GM12878 (cell line): ENCODE data around the gene PHB1. TPM values are rescaled to one million over a fixed set of nuclear protein-coding genes. Genes with fewer than 3 reads are reported as not detected.

Experiments used
- ATAC-seq: fragments of 200-7000 bp; cut with Tn5 transposase; 3 replicates; pipeline ENCODE4 v1.9.1; 2020; ENCODE audit warnings: mild to moderate bottlenecking, moderate library complexity
- BruUV-seq: library from RNA; stranded (reverse); fragments of 400-500 nt; replicated peaks from 2 replicates; lab custom pipeline; 2021; lab: Mats Ljungman, UMichigan
- CTCF ChIA-PET: fragments of 300-600 bp; sonication (Branson Sonifier 250); formaldehyde crosslinking; extraction: SDS; loops from one replicate; lab custom pipeline; 2021; ENCODE audit warnings: inconsistent platforms; lab: Yijun Ruan, JAX
- POLR2A ChIA-PET: fragments of 350-600 bp; formaldehyde crosslinking; extraction: SDS; loops from one replicate; lab custom pipeline; 2021; ENCODE audit warnings: inconsistent platforms; lab: Charles Lee
- RAD21 ChIA-PET: fragments of 300-600 bp; sonication (Branson Sonifier 250); formaldehyde crosslinking; loops from one replicate; lab custom pipeline; 2023; ENCODE audit warnings: antibody characterized with exemption; ENCODE audit not compliant: unreplicated experiment; lab: Charles Lee
- SMC1A ChIA-PET: fragments of 300-600 bp; sonication (Branson Sonifier 250); formaldehyde crosslinking; loops from one replicate; lab custom pipeline; 2023; ENCODE audit not compliant: unreplicated experiment, uncharacterized antibody; lab: Charles Lee
- DNase-seq: peaks from one replicate; pipeline ENCODE4 v3.0.0-alpha.2; 2011; ENCODE audit warnings: low read depth, low spot score
- FAIRE-seq: peaks from 3 replicates; lab custom pipeline; 2011; peaks lifted over from hg19 to GRCh38; lab: Jason Lieb, UNC
- H2AFZ ChIP-seq: 2 replicates; pipeline ENCODE4 v1.6.0; 2011; ENCODE audit warnings: low read depth, low read length, control low read depth; ENCODE audit not compliant: control insufficient read depth
- H3K27ac ChIP-seq: 2 replicates; pipeline ENCODE4 v1.5.1; 2011; ENCODE audit warnings: control low read depth; ENCODE audit not compliant: control insufficient read depth, insufficient read depth
- H3K27me3 ChIP-seq, 2 experiments: replicated peaks in 1 of 2; 2 replicates each; pipeline versions ENCODE4 v1.6.0 to v1.6.1; 2011; ENCODE audit warnings: low read length in 1 of 2; ENCODE audit not compliant: control insufficient read depth in 2 of 2, insufficient read depth in 2 of 2
- H3K36me3 ChIP-seq, 2 experiments: 2 replicates each; pipeline ENCODE4 v1.5.1; 2011; ENCODE audit warnings: low read length in 1 of 2; ENCODE audit not compliant: control insufficient read depth in 2 of 2, insufficient read depth in 2 of 2
- H3K4me1 ChIP-seq: 2 replicates; pipeline ENCODE4 v1.6.1; 2011; ENCODE audit warnings: mild to moderate bottlenecking, low read length, moderate library complexity, mixed read lengths; ENCODE audit not compliant: control insufficient read depth, insufficient read depth
- H3K4me2 ChIP-seq: 2 replicates; pipeline ENCODE4 v1.6.0; 2011; ENCODE audit warnings: control low read depth; ENCODE audit not compliant: control insufficient read depth, insufficient read depth
- H3K4me3 ChIP-seq: fragments of 200-600 bp; sonication (generic); 2 replicates; pipeline ENCODE4 v1.5.1; 2016
- H3K79me2 ChIP-seq: 2 replicates; pipeline ENCODE4 v1.6.0; 2011; ENCODE audit warnings: low read length; ENCODE audit not compliant: control insufficient read depth, insufficient read depth
- H3K9ac ChIP-seq: 2 replicates; pipeline ENCODE4 v1.8.0; 2011; ENCODE audit warnings: low read length, control low read depth, mixed read lengths; ENCODE audit not compliant: control insufficient read depth, insufficient read depth
- H3K9me3 ChIP-seq: replicated peaks from 3 replicates; pipeline ENCODE4 v1.5.1; 2011; ENCODE audit warnings: mild to moderate bottlenecking, low read length; ENCODE audit not compliant: control insufficient read depth, insufficient read depth
- H4K20me1 ChIP-seq: 2 replicates; pipeline ENCODE4 v1.6.0; 2011; ENCODE audit not compliant: control insufficient read depth, insufficient read depth
- BHLHE40 ChIP-seq, 2 experiments: fragments of 450-650 bp in 1 of 2; IDR thresholded peaks; 2 replicates each; pipeline ENCODE4 v1.6.1; 2011 to 2017; ENCODE audit warnings: low read depth in 2 of 2, borderline replicate concordance in 1 of 2, improper control_type of control experiment in 1 of 2, low read length in 1 of 2, mild to moderate bottlenecking in 1 of 2
- EZH2 ChIP-seq: IDR thresholded peaks from 2 replicates; pipeline ENCODE4 v1.6.1; 2012; ENCODE audit warnings: low read depth, mild to moderate bottlenecking, control low read depth, inconsistent platforms, low read length, borderline replicate concordance; ENCODE audit not compliant: control insufficient read depth
- KDM1A ChIP-seq: fragments of 200-600 bp; sonication (generic); IDR thresholded peaks from 2 replicates; pipeline ENCODE4 v1.6.1; 2016; ENCODE audit warnings: borderline replicate concordance
- NR2C1 ChIP-seq: fragments of 450-650 bp; IDR thresholded peaks from 2 replicates; pipeline ENCODE4 v1.6.1; 2017; ENCODE audit warnings: antibody characterized with exemption, mild to moderate bottlenecking, moderate library complexity
- RELA ChIP-seq: fragments of 450-650 bp; IDR thresholded peaks from 2 replicates; pipeline ENCODE4 v1.8.0; 2014; ENCODE audit warnings: borderline replicate concordance; ENCODE audit not compliant: partially characterized antibody
- RUNX3 ChIP-seq: IDR thresholded peaks from 2 replicates; pipeline ENCODE4 v1.6.1; 2012; ENCODE audit warnings: low read length, inconsistent platforms
- SPI1 ChIP-seq: IDR thresholded peaks from 2 replicates; pipeline ENCODE4 v1.6.1; 2011; ENCODE audit warnings: low read depth, mild to moderate bottlenecking, low read length, moderate library complexity, borderline replicate concordance; ENCODE audit not compliant: insufficient read depth
- TCF12 ChIP-seq: IDR thresholded peaks from 2 replicates; pipeline ENCODE4 v1.6.1; 2011; ENCODE audit warnings: low read depth, mild to moderate bottlenecking, low read length
- TCF7 ChIP-seq: IDR thresholded peaks from 2 replicates; pipeline ENCODE4 v1.6.1; 2014; ENCODE audit warnings: antibody characterized with exemption, borderline replicate concordance
- WRNIP1 ChIP-seq: IDR thresholded peaks from 2 replicates; pipeline ENCODE4 v1.6.1; 2011; ENCODE audit warnings: low read depth, low read length, improper control_type of control experiment, borderline replicate concordance
- WGBS: methylation state at CpG from one replicate; pipeline ENCODE4 v1.1.6; 2016; ENCODE audit warnings: low lambda C conversion rate; ENCODE audit not compliant: insufficient replicate concordance, insufficient coverage; ENCODE audit errors: missing lambda C conversion rate; 5-methylcytosine and 5-hydroxymethylcytosine counted together
- in situ Hi-C: fragments of 300-500 bp; cut with MboI; formaldehyde crosslinking; loops from 9 replicates; pipeline ENCODE4 v1.14.3; 2018; ENCODE audit warnings: mixed read lengths
- intact Hi-C: fragments of 100-400 bp; cut with micrococcal nuclease; formaldehyde crosslinking; loops from one replicate; pipeline ENCODE4 v1.14.2; 2022; ENCODE audit not compliant: unreplicated experiment
- polyA plus RNA-seq, 11 experiments: library from polyadenylated mRNA; depleted of rRNA in 4 of 11; unstranded in 6 of 11; stranded (reverse) in 5 of 11; fragments of >200 nt; fragmentation: Nextera tagmentation in 4 of 11; fragmentation: Illumina TruSeq in 1 of 11; extraction: Ambion mirVana in 4 of 11; extraction: Trizol in 1 of 11; gene quantifications; 1 replicate in 1 of 11; 2 replicates in 10 of 11; pipeline versions ENCODE4 v1.2.1 to v1.2.3, GENCODE V29; 2011 to 2016; ENCODE audit warnings: inconsistent platforms in 2 of 11, missing spikeins in 2 of 11, low read depth in 1 of 11
- total RNA-seq, 4 experiments: library from RNA; depleted of rRNA in 3 of 4; stranded (reverse); fragments of >200 nt in 3 of 4; fragmentation: Illumina TruSeq in 1 of 4; extraction: Trizol in 1 of 4; gene quantifications; 2 replicates each; pipeline versions ENCODE4 v1.2.1 to v1.2.3, GENCODE V29; 2013 to 2021

The PHB1 gene
- total and polyA plus RNA-seq, 10 of the 15 experiments (the other 5 are each of a cell fraction or from before 2014, with no cell fraction given) = 117 to 466 (median 248) TPM

DNA sequence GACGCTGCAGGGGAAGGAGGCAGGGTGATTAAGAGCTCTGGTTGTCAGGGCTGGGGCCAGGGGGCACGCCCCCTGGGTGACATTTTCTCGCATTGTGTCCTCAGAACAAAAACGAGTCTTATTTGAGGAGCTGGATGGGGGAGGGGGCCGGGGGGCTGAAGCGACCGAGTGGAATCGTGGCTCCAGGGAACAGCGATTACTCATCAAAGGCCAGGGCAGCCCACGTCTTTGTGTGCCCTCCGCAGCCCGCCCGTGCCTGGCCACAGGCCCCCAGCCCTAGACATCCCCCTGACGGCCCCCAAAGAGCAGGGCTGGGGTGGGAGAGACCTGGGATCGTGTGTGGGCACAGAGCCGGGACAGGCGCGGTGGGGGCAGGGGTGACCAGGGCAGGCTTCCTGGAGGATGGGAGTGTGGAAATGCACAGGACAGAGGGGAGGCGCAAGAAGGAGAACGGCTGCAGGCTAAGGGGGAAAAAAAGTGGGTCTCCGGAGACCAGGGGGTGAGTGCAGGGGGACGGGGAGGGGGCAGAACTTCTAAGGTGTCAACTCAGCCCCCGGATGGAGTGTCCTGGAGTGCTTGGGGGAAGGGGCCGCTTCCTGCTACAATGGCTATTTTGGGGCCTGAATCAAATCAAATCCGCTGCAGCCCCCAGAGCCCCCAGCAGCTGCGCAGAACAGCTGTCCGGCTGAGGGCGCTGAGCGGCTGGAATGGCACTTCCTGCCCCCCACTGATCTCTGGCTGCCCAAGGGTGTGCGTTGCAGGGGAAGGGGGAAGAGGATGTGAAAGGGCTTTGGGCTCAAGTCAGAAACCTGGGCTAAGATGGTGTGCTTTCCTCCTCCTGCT is 24.0 kb upstream of the PHB1 start:
- H2AFZ ChIP-seq = no peak overlapping the region
- no peaks in the 10 kb centered on the region for H3K9me3 ChIP-seq
- CTCF ChIA-PET = interaction anchor here (0.5 to 9.4 kb wide), 9 partner anchors 24 to 702 kb away, joined by 3 to 125 read pairs (median 3); partner anchors contain the start of gene PHB1
- SMC1A ChIA-PET = interaction anchor here (0.9 kb wide), 1 partner anchor 12 kb away, joined by 3 read pairs; no protein-coding TSS in a partner anchor
- no peak overlapping the region; the same call in none of the 2 replicates for H3K4me2 ChIP-seq
- no peak overlapping the region for H3K9ac ChIP-seq
- intact Hi-C loops (no loop called here), in situ Hi-C loops (loop anchor here (5.0 kb wide), 1 partner anchor 114 kb away; no protein-coding TSS in a partner anchor)
- H3K79me2 ChIP-seq = no peaks in the 10 kb centered on the region
- POLR2A ChIA-PET = no interaction called here
- H3K27ac ChIP-seq = no peak overlapping the region
- H3K4me3 ChIP-seq = no peak overlapping the region
- H3K36me3 ChIP-seq = no peaks in the 10 kb centered on the region
- no peak for DNase-seq
- no peaks in the 10 kb centered on the region for H4K20me1 ChIP-seq
- ATAC-seq = peak; percentile 75
- no TSS peak for BruUV-seq
- no peaks in the 10 kb centered on the region; a peak in 2 of 4 replicates for H3K27me3 ChIP-seq
- TF ChIP-seq NR2C1 (no peak), SPI1 (peak; percentile 65; the same call in 1 of the 2 replicates)
- H3K4me1 ChIP-seq = peaks cover 4% of the 10 kb centered on the region
- 22% methylated on average over 27 of the region's 30 CpGs for WGBS
- RAD21 ChIA-PET = interaction anchor here (0.5 to 8.3 kb wide), 3 partner anchors 116 to 133 kb away, joined by 3 to 45 read pairs (median 4); no protein-coding TSS in a partner anchor
- FAIRE-seq = no peak

DNA sequence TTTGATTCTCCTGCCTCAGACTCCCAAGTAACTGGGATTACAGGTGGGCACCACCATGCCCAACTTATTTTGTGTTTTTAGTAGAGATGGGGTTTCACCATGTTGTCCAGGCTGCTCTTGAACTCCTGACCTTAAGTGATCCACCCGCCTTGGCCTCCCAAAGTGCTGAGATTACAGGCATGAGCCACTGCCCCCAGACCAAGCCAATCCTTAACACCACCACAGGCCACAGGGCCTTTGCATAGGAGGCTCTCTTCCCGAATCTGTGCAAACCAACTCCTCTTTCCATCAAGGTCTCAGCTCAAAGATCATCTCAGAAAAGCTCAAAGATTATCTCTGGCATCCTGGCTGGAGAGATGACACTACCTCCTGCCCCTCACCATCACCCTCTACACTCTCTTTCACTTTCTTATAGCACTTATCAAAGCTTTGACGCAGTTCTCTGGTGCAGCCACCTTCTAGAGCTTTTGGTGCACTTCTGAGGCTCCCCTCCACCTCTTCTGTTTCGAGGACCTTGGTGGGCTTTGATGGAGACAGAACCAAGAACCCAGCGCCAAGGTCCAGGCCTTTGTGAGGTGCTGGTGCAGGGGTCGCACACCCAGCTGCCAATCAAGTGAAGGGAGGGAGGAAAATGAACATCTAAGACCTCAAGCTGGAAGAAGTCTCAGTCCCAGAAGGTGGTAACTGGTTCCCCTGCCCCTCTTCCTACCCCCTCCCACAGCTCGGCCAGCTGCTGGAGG is 23.2 kb upstream of the PHB1 start:
- Histone ChIP-seq H2AFZ (no peak overlapping the region), H3K27me3 (no peaks in the 10 kb centered on the region; a peak in 2 of 4 replicates), H3K27ac (no peak overlapping the region), H3K4me2 (no peak overlapping the region), H3K9ac (no peak overlapping the region), H3K4me3 (no peak overlapping the region), H3K79me2 (no peaks in the 10 kb centered on the region), H3K9me3 (no peaks in the 10 kb centered on the region), H4K20me1 (no peaks in the 10 kb centered on the region), H3K36me3 (no peaks in the 10 kb centered on the region), H3K4me1 (peaks cover 4% of the 10 kb centered on the region)
- ChIA-PET CTCF (interaction anchor here (0.6 to 9.4 kb wide), 6 partner anchors 8 to 703 kb away, joined by 3 to 125 read pairs (median 3); partner anchors contain the start of gene PHB1), SMC1A (interaction anchor here (0.9 kb wide), 1 partner anchor 13 kb away, joined by 3 read pairs; no protein-coding TSS in a partner anchor), RAD21 (interaction anchor here (0.5 to 8.3 kb wide), 2 partner anchors 119 to 133 kb away, joined by 4 to 45 read pairs; no protein-coding TSS in a partner anchor), POLR2A (no interaction called here)
- ATAC-seq (no peak), FAIRE-seq (no peak), DNase-seq (no peak)
- in situ Hi-C loops (loop anchor here (5.0 kb wide), 1 partner anchor 114 kb away; no protein-coding TSS in a partner anchor), intact Hi-C loops (no loop called here)
- no TSS peak for BruUV-seq
- 31% methylated on average over 7 of the region's 7 CpGs for WGBS
- TF ChIP-seq EZH2 (no peak), RUNX3 (no peak), TCF7 (no peak), NR2C1 (no peak), BHLHE40 (IDR thresholded peaks at IDR 0.05; ENCODE audit: borderline replicate concordance in 1 of 2, low read depth in 2 of 2, low read length in 1 of 2) (no peak), RELA (no peak), KDM1A (no peak), TCF12 (no peak), WRNIP1 (no peak)
